ENCODE measurements around the gene TMBIM1.

DNA sequence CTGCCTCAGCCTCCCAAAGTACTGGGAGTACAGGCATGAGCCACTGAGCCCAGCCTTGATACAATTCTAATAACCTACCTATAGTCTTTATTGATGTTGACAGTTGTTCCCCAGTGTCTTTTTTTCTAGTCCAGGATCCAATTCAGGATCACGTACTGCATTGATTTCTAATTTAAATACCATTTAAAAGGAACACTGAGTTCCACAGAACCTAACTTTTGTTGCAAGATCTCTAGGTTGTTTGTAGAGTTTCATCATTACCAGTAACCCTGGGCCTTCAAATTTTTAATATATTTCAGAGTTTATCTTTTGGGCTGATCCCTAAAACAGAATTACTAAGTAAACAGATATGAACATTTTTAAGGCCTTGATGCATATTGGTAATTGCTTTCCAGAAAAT is 21.1 kb upstream of the TMBIM1 start:
- TF ChIP-seq, protein P1, sequence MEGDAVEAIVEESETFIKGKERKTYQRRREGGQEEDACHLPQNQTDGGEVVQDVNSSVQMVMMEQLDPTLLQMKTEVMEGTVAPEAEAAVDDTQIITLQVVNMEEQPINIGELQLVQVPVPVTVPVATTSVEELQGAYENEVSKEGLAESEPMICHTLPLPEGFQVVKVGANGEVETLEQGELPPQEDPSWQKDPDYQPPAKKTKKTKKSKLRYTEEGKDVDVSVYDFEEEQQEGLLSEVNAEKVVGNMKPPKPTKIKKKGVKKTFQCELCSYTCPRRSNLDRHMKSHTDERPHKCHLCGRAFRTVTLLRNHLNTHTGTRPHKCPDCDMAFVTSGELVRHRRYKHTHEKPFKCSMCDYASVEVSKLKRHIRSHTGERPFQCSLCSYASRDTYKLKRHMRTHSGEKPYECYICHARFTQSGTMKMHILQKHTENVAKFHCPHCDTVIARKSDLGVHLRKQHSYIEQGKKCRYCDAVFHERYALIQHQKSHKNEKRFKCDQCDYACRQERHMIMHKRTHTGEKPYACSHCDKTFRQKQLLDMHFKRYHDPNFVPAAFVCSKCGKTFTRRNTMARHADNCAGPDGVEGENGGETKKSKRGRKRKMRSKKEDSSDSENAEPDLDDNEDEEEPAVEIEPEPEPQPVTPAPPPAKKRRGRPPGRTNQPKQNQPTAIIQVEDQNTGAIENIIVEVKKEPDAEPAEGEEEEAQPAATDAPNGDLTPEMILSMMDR (IDR thresholded peaks at IDR 0.05; ENCODE audit: low read depth, low read length), result no peak
- TF ChIP-seq EZH2phosphoT487 (IDR thresholded peaks at IDR 0.05; ENCODE audit: low read depth), result no peak

Measured in OCI-LY3 (cell line).